H1 (cell line): ENCODE data around the gene RNMT. TPM values are rescaled to one million over a fixed set of nuclear protein-coding genes. Genes with fewer than 3 reads are reported as not detected.

Source experiments
- CTCF ChIA-PET: fragments of 300-600 bp; sonication (Branson Sonifier 250); formaldehyde crosslinking; loops from one replicate; lab custom pipeline; 2021; ENCODE audit not compliant: partially characterized antibody; lab: Charles Lee
- POLR2A ChIA-PET: fragments of 300-600 bp; sonication (Branson Sonifier 250); formaldehyde crosslinking; loops from one replicate; lab custom pipeline; 2021; ENCODE audit warnings: inconsistent platforms; ENCODE audit not compliant: partially characterized antibody; lab: Charles Lee
- DNase-seq, 2 experiments: peaks; one replicate each; pipeline versions ENCODE4 v3.0.0 to v3.0.0-alpha.2; 2010 to 2022; ENCODE audit warnings: low spot score in 2 of 2, low read depth in 1 of 2, mixed read lengths in 1 of 2
- FAIRE-seq: peaks from 2 replicates; lab custom pipeline; 2011; peaks lifted over from hg19 to GRCh38; lab: Jason Lieb, UNC
- H2AFZ ChIP-seq: 2 replicates; pipeline ENCODE4 v1.8.1; 2012; ENCODE audit warnings: low read length, inconsistent platforms
- H2AK5ac ChIP-seq: 2 replicates; pipeline ENCODE4 v1.6.1; 2013; ENCODE audit warnings: low read depth, low read length
- H2BK120ac ChIP-seq: replicated peaks from 2 replicates; pipeline ENCODE3; 2013; ENCODE audit warnings: low read depth, low read length, inconsistent platforms
- H2BK12ac ChIP-seq: 2 replicates; pipeline ENCODE4 v1.6.1; 2013; ENCODE audit warnings: low read depth, low read length
- H2BK15ac ChIP-seq: 2 replicates; pipeline ENCODE4 v1.6.1; 2013; ENCODE audit warnings: low read length
- H2BK20ac ChIP-seq: 2 replicates; pipeline ENCODE4 v1.6.1; 2013; ENCODE audit warnings: low read length
- H2BK5ac ChIP-seq: 2 replicates; pipeline ENCODE4 v1.6.1; 2013; ENCODE audit warnings: low read depth, low read length
- H3K14ac ChIP-seq: 2 replicates; pipeline ENCODE4 v1.6.1; 2013; ENCODE audit warnings: inconsistent platforms; ENCODE audit not compliant: insufficient read length
- H3K18ac ChIP-seq: 2 replicates; pipeline ENCODE4 v1.6.1; 2013; ENCODE audit warnings: low read length; ENCODE audit errors: extremely low read depth
- H3K23ac ChIP-seq: 2 replicates; pipeline ENCODE4 v1.6.1; 2013; ENCODE audit warnings: inconsistent platforms; ENCODE audit not compliant: insufficient read length
- H3K23me2 ChIP-seq: 2 replicates; pipeline ENCODE4 v1.6.1; 2013; ENCODE audit warnings: low read depth, low read length
- H3K27ac ChIP-seq: 2 replicates; pipeline ENCODE4 v1.6.1; 2011; ENCODE audit warnings: low read depth, low read length, inconsistent platforms
- H3K27me3 ChIP-seq, 4 experiments: replicated peaks in 1 of 4; 1 replicate in 1 of 4; 2 replicates in 3 of 4; pipeline versions ENCODE4 v1.6.1 to v1.8.1; 2011 to 2013; ENCODE audit warnings: low read length in 3 of 4, mild to moderate bottlenecking in 3 of 4, inconsistent platforms in 2 of 4, mixed read lengths in 2 of 4, moderate library complexity in 1 of 4; ENCODE audit not compliant: control insufficient read depth in 3 of 4, insufficient read depth in 3 of 4; ENCODE audit errors: extremely low read depth in 1 of 4
- H3K36me3 ChIP-seq, 4 experiments: 2 replicates each; pipeline versions ENCODE4 v1.6.1 to v1.8.1; 2011 to 2013; ENCODE audit warnings: mild to moderate bottlenecking in 4 of 4, low read length in 3 of 4, moderate library complexity in 2 of 4, control low read depth in 1 of 4, inconsistent platforms in 1 of 4; ENCODE audit not compliant: insufficient read depth in 4 of 4, control insufficient read depth in 2 of 4
- H3K4ac ChIP-seq: replicated peaks from 2 replicates; pipeline ENCODE3; 2013; ENCODE audit warnings: low read length, low read depth, mixed read lengths, inconsistent platforms; ENCODE audit not compliant: insufficient read length
- H3K4me1 ChIP-seq, 4 experiments: replicated peaks in 1 of 4; 1 replicate in 1 of 4; 2 replicates in 3 of 4; pipeline versions ENCODE4 v1.6.1 to v1.8.1; 2011 to 2013; ENCODE audit warnings: low read length in 3 of 4, inconsistent platforms in 2 of 4, mixed read lengths in 1 of 4; ENCODE audit not compliant: insufficient read depth in 4 of 4, control insufficient read depth in 3 of 4
- H3K4me2 ChIP-seq, 2 experiments: 2 replicates each; pipeline versions ENCODE4 v1.6.1 to v1.8.1; 2011 to 2013; ENCODE audit warnings: low read depth in 2 of 2, low read length in 2 of 2, control low read depth in 1 of 2, inconsistent platforms in 1 of 2, mild to moderate bottlenecking in 1 of 2; ENCODE audit not compliant: insufficient read depth in 1 of 2
- H3K4me3 ChIP-seq, 4 experiments: fragments of 200-600, 300-600 bp in 1 of 4; sonication (generic), shearing (Covaris generic), sonication (Bioruptor Twin) in 1 of 4; 2 replicates each; pipeline versions ENCODE4 v1.5.1 to v1.8.1; 2011 to 2016; ENCODE audit warnings: low read length in 4 of 4, low read depth in 3 of 4, control low read depth in 2 of 4, inconsistent platforms in 2 of 4, mild to moderate bottlenecking in 2 of 4, mixed read lengths in 1 of 4, moderate library complexity in 1 of 4; ENCODE audit not compliant: insufficient read depth in 2 of 4; ENCODE audit errors: extremely low read depth in 1 of 4
- H3K56ac ChIP-seq: replicated peaks from 2 replicates; pipeline ENCODE3; 2013; ENCODE audit warnings: low read depth, mild to moderate bottlenecking, mixed read lengths, low read length, inconsistent platforms; ENCODE audit not compliant: insufficient read length
- H3K79me1 ChIP-seq: 2 replicates; pipeline ENCODE4 v1.6.1; 2013; ENCODE audit warnings: low read depth, low read length, control low read depth
- H3K79me2 ChIP-seq, 2 experiments: 2 replicates each; pipeline versions ENCODE4 v1.6.1 to v1.8.1; 2012 to 2013; ENCODE audit warnings: low read length in 2 of 2, mild to moderate bottlenecking in 2 of 2, inconsistent platforms in 1 of 2; ENCODE audit not compliant: insufficient read depth in 2 of 2, control insufficient read depth in 1 of 2
- H3K9ac ChIP-seq, 4 experiments: replicated peaks in 1 of 4; 1 replicate in 1 of 4; 2 replicates in 3 of 4; pipeline versions ENCODE4 v1.6.1 to v1.8.1; 2011 to 2013; ENCODE audit warnings: low read depth in 3 of 4, low read length in 3 of 4, control low read depth in 2 of 4, mild to moderate bottlenecking in 2 of 4, moderate library complexity in 2 of 4, inconsistent platforms in 1 of 4; ENCODE audit errors: extremely low read depth in 1 of 4
- H3K9me3 ChIP-seq, 2 experiments: 2 replicates each; pipeline versions ENCODE4 v1.6.1 to v1.8.1; 2012 to 2013; ENCODE audit warnings: mild to moderate bottlenecking in 2 of 2, moderate library complexity in 2 of 2, control low read depth in 1 of 2, inconsistent platforms in 1 of 2, low read depth in 1 of 2, low read length in 1 of 2, mixed read lengths in 1 of 2; ENCODE audit not compliant: insufficient read depth in 2 of 2
- H4K20me1 ChIP-seq, 2 experiments: replicated peaks in 1 of 2; 2 replicates each; pipeline versions ENCODE3 to v1.8.1; 2011 to 2013; ENCODE audit warnings: inconsistent platforms in 2 of 2, low read length in 2 of 2, mild to moderate bottlenecking in 1 of 2; ENCODE audit not compliant: insufficient read depth in 2 of 2, control insufficient read depth in 1 of 2
- H4K5ac ChIP-seq: 2 replicates; pipeline ENCODE4 v1.6.1; 2013; ENCODE audit warnings: low read length, low read depth, mixed read lengths, inconsistent platforms; ENCODE audit not compliant: insufficient read length
- H4K8ac ChIP-seq: 2 replicates; pipeline ENCODE4 v1.8.0; 2013; ENCODE audit warnings: mild to moderate bottlenecking, moderate library complexity, low read length, inconsistent platforms; ENCODE audit not compliant: insufficient read depth; ENCODE audit errors: extremely low read depth
- H4K91ac ChIP-seq: replicated peaks from 2 replicates; pipeline ENCODE3; 2013; ENCODE audit warnings: low read length, mixed read lengths, inconsistent platforms; ENCODE audit not compliant: insufficient read length
- CBX5 ChIP-seq: fragments of 300-800, 300-1000 bp; sonication (generic); IDR thresholded peaks from 2 replicates; pipeline ENCODE4 v1.7.1; 2016; ENCODE audit warnings: antibody characterized with exemption, low read length, low read depth
- GABPA ChIP-seq: IDR thresholded peaks from 2 replicates; pipeline ENCODE4 v1.6.1; 2011; ENCODE audit warnings: mild to moderate bottlenecking, low read length, moderate library complexity, borderline replicate concordance; ENCODE audit not compliant: insufficient read depth
- JUND ChIP-seq: IDR thresholded peaks from 2 replicates; pipeline ENCODE4 v1.6.1; 2011; ENCODE audit warnings: mild to moderate bottlenecking, improper control_type of control experiment, low read length
- KDM1A ChIP-seq: fragments of 200-600, 300-600 bp; sonication (generic); IDR thresholded peaks from 2 replicates; pipeline ENCODE4 v1.7.1; 2016; ENCODE audit warnings: mild to moderate bottlenecking, low read length, borderline replicate concordance
- RAD21 ChIP-seq, 2 experiments: IDR thresholded peaks in 1 of 2; conservative IDR thresholded peaks in 1 of 2; 2 replicates each; pipeline ENCODE4 v1.6.1; 2011; ENCODE audit warnings: low read depth in 2 of 2, low read length in 2 of 2, improper control_type of control experiment in 1 of 2, inconsistent platforms in 1 of 2, mild to moderate bottlenecking in 1 of 2, moderate library complexity in 1 of 2
- WGBS, 2 experiments: shearing (Covaris generic) in 1 of 2; methylation state at CpG; one replicate each; pipeline versions ENCODE4 v1.1.6 to v1.1.7; 2013 to 2015; ENCODE audit warnings: low lambda C conversion rate in 2 of 2, mixed read lengths in 2 of 2, inconsistent platforms in 1 of 2, low coverage in 1 of 2, missing lambda C conversion rate in 1 of 2; ENCODE audit not compliant: insufficient replicate concordance in 2 of 2, insufficient coverage in 1 of 2, insufficient read length in 1 of 2; ENCODE audit errors: extremely low coverage in 1 of 2, missing lambda C conversion rate in 1 of 2; 5-methylcytosine and 5-hydroxymethylcytosine counted together
- polyA plus RNA-seq, 7 experiments: library from polyadenylated mRNA; depleted of rRNA in 3 of 7; stranded (reverse) in 5 of 7; unstranded in 2 of 7; fragments of >200 nt in 5 of 7; fragments of 200-250 nt in 2 of 7; gene quantifications; 1 replicate in 5 of 7; 2 replicates in 1 of 7; 4 replicates in 1 of 7; pipeline versions ENCODE4 v1.2.1 to v1.2.3, GENCODE V29; 2011 to 2013; ENCODE audit warnings: missing spikeins in 2 of 7, mixed read lengths in 2 of 7
- total RNA-seq: library from RNA; stranded (reverse); fragmentation: NEBNext Ultra II Directional; extraction: Animal tissue kit (Norgen Biotek cat#: 25700); gene quantifications from 2 replicates; pipeline ENCODE4 v1.2.1, GENCODE V29; 2021

The RNMT gene
- total and polyA plus RNA-seq, 2 of the 8 experiments (the other 6 are each of a cell fraction or from before 2014, with no cell fraction given): 25.3 to 63.5 TPM

- H2BK20ac ChIP-seq: no peak overlapping the region
- no peak overlapping the region for H3K23ac ChIP-seq
- WGBS, 2 experiments: 8% methylated on average over 34 of the region's 35 CpGs; no CpG with 5 or more reads in 1 of the 2 experiments
- H2BK15ac ChIP-seq: no peak overlapping the region
- no peak overlapping the region for H4K5ac ChIP-seq
- H3K79me2 ChIP-seq: peaks cover 7 to 93% of the 10 kb centered on the region in 2 experiments
- no peak overlapping the region for H3K56ac ChIP-seq
- H3K9ac ChIP-seq: peak overlapping the region; percentile 58 to 75 (median 66)
- peaks cover 6% of the 10 kb centered on the region; the same call in 1 of the 2 replicates for H3K23me2 ChIP-seq
- no peak overlapping the region; the same call in 1 of the 2 replicates for H3K27ac ChIP-seq
- H3K9me3 ChIP-seq: no peaks in the 10 kb centered on the region
- ChIA-PET POLR2A (interaction anchor here (0.7 to 2.8 kb wide), 12 partner anchors 9 to 354 kb away, joined by 3 to 16 read pairs (median 4); no protein-coding TSS in a partner anchor), CTCF (no interaction called here)
- H3K27me3 ChIP-seq: no peaks in the 10 kb centered on the region
- H2AK5ac ChIP-seq: no peak overlapping the region
- peak overlapping the region; percentile 86; the same call in 1 of the 2 replicates for H4K8ac ChIP-seq
- peak overlapping the region; percentile 71; the same call in 1 of the 2 replicates for H2BK5ac ChIP-seq
- DNase-seq (no peak), FAIRE-seq (no peak)
- no peaks in the 10 kb centered on the region for H3K36me3 ChIP-seq
- no peak overlapping the region for H2BK12ac ChIP-seq
- peaks cover 2 to 4% of the 10 kb centered on the region in 2 experiments for H4K20me1 ChIP-seq
- H3K4me3 ChIP-seq: peak overlapping the region; percentile 76 to 97 (median 95)
- H3K4ac ChIP-seq: no peak overlapping the region
- 0 out of 2 replicates have a peak overlapping the region, but pooled peaks have one; percentile 14 for H3K18ac ChIP-seq
- peak overlapping the region; percentile 70 to 97 for H3K4me2 ChIP-seq
- peaks cover 9% of the 10 kb centered on the region for H3K79me1 ChIP-seq
- H3K14ac ChIP-seq: no peak overlapping the region
- peaks cover 0 to 5% (median 3%) of the 10 kb centered on the region in 4 experiments; a peak in 3 of 7 replicates for H3K4me1 ChIP-seq
- H2AFZ ChIP-seq: peak overlapping the region; percentile 16; the same call in 1 of the 2 replicates
- no peak overlapping the region for H2BK120ac ChIP-seq
- H4K91ac ChIP-seq: no peak overlapping the region
- TF ChIP-seq GABPA (no peak), KDM1A (no peak), CBX5 (no peak), JUND (no peak), RAD21 (IDR thresholded peaks at IDR 0.05 in 1 of 2, conservative IDR thresholded peaks at IDR 0.05 in 1 of 2; ENCODE audit: low read depth in 2 of 2, low read length in 2 of 2) (no peak)
Observed at GRCh38 chr18:13725566-13726231, 774 bp upstream of the RNMT start.
